H1 (cell line): ENCODE data around the gene SLC26A9. TPM values are rescaled to one million over a fixed set of nuclear protein-coding genes. Genes with fewer than 3 reads are reported as not detected.

Experiments used
- CTCF ChIA-PET: fragments of 300-600 bp; sonication (Branson Sonifier 250); formaldehyde crosslinking; loops from one replicate; lab custom pipeline; 2021; ENCODE audit not compliant: partially characterized antibody; lab: Charles Lee
- POLR2A ChIA-PET: fragments of 300-600 bp; sonication (Branson Sonifier 250); formaldehyde crosslinking; loops from one replicate; lab custom pipeline; 2021; ENCODE audit warnings: inconsistent platforms; ENCODE audit not compliant: partially characterized antibody; lab: Charles Lee
- DNase-seq, 2 experiments: peaks; one replicate each; pipeline versions ENCODE4 v3.0.0 to v3.0.0-alpha.2; 2010 to 2022; ENCODE audit warnings: low spot score in 2 of 2, low read depth in 1 of 2, mixed read lengths in 1 of 2
- FAIRE-seq: peaks from 2 replicates; lab custom pipeline; 2011; peaks lifted over from hg19 to GRCh38; lab: Jason Lieb, UNC
- H2AFZ ChIP-seq: 2 replicates; pipeline ENCODE4 v1.8.1; 2012; ENCODE audit warnings: low read length, inconsistent platforms
- H2AK5ac ChIP-seq: 2 replicates; pipeline ENCODE4 v1.6.1; 2013; ENCODE audit warnings: low read depth, low read length
- H2BK120ac ChIP-seq: replicated peaks from 2 replicates; pipeline ENCODE3; 2013; ENCODE audit warnings: low read depth, low read length, inconsistent platforms
- H2BK12ac ChIP-seq: 2 replicates; pipeline ENCODE4 v1.6.1; 2013; ENCODE audit warnings: low read depth, low read length
- H2BK15ac ChIP-seq: 2 replicates; pipeline ENCODE4 v1.6.1; 2013; ENCODE audit warnings: low read length
- H2BK20ac ChIP-seq: 2 replicates; pipeline ENCODE4 v1.6.1; 2013; ENCODE audit warnings: low read length
- H2BK5ac ChIP-seq: 2 replicates; pipeline ENCODE4 v1.6.1; 2013; ENCODE audit warnings: low read depth, low read length
- H3K14ac ChIP-seq: 2 replicates; pipeline ENCODE4 v1.6.1; 2013; ENCODE audit warnings: inconsistent platforms; ENCODE audit not compliant: insufficient read length
- H3K18ac ChIP-seq: 2 replicates; pipeline ENCODE4 v1.6.1; 2013; ENCODE audit warnings: low read length; ENCODE audit errors: extremely low read depth
- H3K23ac ChIP-seq: 2 replicates; pipeline ENCODE4 v1.6.1; 2013; ENCODE audit warnings: inconsistent platforms; ENCODE audit not compliant: insufficient read length
- H3K23me2 ChIP-seq: 2 replicates; pipeline ENCODE4 v1.6.1; 2013; ENCODE audit warnings: low read depth, low read length
- H3K27ac ChIP-seq: 2 replicates; pipeline ENCODE4 v1.6.1; 2011; ENCODE audit warnings: low read depth, low read length, inconsistent platforms
- H3K27me3 ChIP-seq, 4 experiments: replicated peaks in 1 of 4; 1 replicate in 1 of 4; 2 replicates in 3 of 4; pipeline versions ENCODE4 v1.6.1 to v1.8.1; 2011 to 2013; ENCODE audit warnings: low read length in 3 of 4, mild to moderate bottlenecking in 3 of 4, inconsistent platforms in 2 of 4, mixed read lengths in 2 of 4, moderate library complexity in 1 of 4; ENCODE audit not compliant: control insufficient read depth in 3 of 4, insufficient read depth in 3 of 4; ENCODE audit errors: extremely low read depth in 1 of 4
- H3K36me3 ChIP-seq, 4 experiments: 2 replicates each; pipeline versions ENCODE4 v1.6.1 to v1.8.1; 2011 to 2013; ENCODE audit warnings: mild to moderate bottlenecking in 4 of 4, low read length in 3 of 4, moderate library complexity in 2 of 4, control low read depth in 1 of 4, inconsistent platforms in 1 of 4; ENCODE audit not compliant: insufficient read depth in 4 of 4, control insufficient read depth in 2 of 4
- H3K4ac ChIP-seq: replicated peaks from 2 replicates; pipeline ENCODE3; 2013; ENCODE audit warnings: low read length, low read depth, mixed read lengths, inconsistent platforms; ENCODE audit not compliant: insufficient read length
- H3K4me1 ChIP-seq, 4 experiments: replicated peaks in 1 of 4; 1 replicate in 1 of 4; 2 replicates in 3 of 4; pipeline versions ENCODE4 v1.6.1 to v1.8.1; 2011 to 2013; ENCODE audit warnings: low read length in 3 of 4, inconsistent platforms in 2 of 4, mixed read lengths in 1 of 4; ENCODE audit not compliant: insufficient read depth in 4 of 4, control insufficient read depth in 3 of 4
- H3K4me2 ChIP-seq, 2 experiments: 2 replicates each; pipeline versions ENCODE4 v1.6.1 to v1.8.1; 2011 to 2013; ENCODE audit warnings: low read depth in 2 of 2, low read length in 2 of 2, control low read depth in 1 of 2, inconsistent platforms in 1 of 2, mild to moderate bottlenecking in 1 of 2; ENCODE audit not compliant: insufficient read depth in 1 of 2
- H3K4me3 ChIP-seq, 4 experiments: fragments of 200-600, 300-600 bp in 1 of 4; sonication (generic), shearing (Covaris generic), sonication (Bioruptor Twin) in 1 of 4; 2 replicates each; pipeline versions ENCODE4 v1.5.1 to v1.8.1; 2011 to 2016; ENCODE audit warnings: low read length in 4 of 4, low read depth in 3 of 4, control low read depth in 2 of 4, inconsistent platforms in 2 of 4, mild to moderate bottlenecking in 2 of 4, mixed read lengths in 1 of 4, moderate library complexity in 1 of 4; ENCODE audit not compliant: insufficient read depth in 2 of 4; ENCODE audit errors: extremely low read depth in 1 of 4
- H3K56ac ChIP-seq: replicated peaks from 2 replicates; pipeline ENCODE3; 2013; ENCODE audit warnings: low read depth, mild to moderate bottlenecking, mixed read lengths, low read length, inconsistent platforms; ENCODE audit not compliant: insufficient read length
- H3K79me1 ChIP-seq: 2 replicates; pipeline ENCODE4 v1.6.1; 2013; ENCODE audit warnings: low read depth, low read length, control low read depth
- H3K79me2 ChIP-seq, 2 experiments: 2 replicates each; pipeline versions ENCODE4 v1.6.1 to v1.8.1; 2012 to 2013; ENCODE audit warnings: low read length in 2 of 2, mild to moderate bottlenecking in 2 of 2, inconsistent platforms in 1 of 2; ENCODE audit not compliant: insufficient read depth in 2 of 2, control insufficient read depth in 1 of 2
- H3K9ac ChIP-seq, 4 experiments: replicated peaks in 1 of 4; 1 replicate in 1 of 4; 2 replicates in 3 of 4; pipeline versions ENCODE4 v1.6.1 to v1.8.1; 2011 to 2013; ENCODE audit warnings: low read depth in 3 of 4, low read length in 3 of 4, control low read depth in 2 of 4, mild to moderate bottlenecking in 2 of 4, moderate library complexity in 2 of 4, inconsistent platforms in 1 of 4; ENCODE audit errors: extremely low read depth in 1 of 4
- H3K9me3 ChIP-seq, 2 experiments: 2 replicates each; pipeline versions ENCODE4 v1.6.1 to v1.8.1; 2012 to 2013; ENCODE audit warnings: mild to moderate bottlenecking in 2 of 2, moderate library complexity in 2 of 2, control low read depth in 1 of 2, inconsistent platforms in 1 of 2, low read depth in 1 of 2, low read length in 1 of 2, mixed read lengths in 1 of 2; ENCODE audit not compliant: insufficient read depth in 2 of 2
- H4K20me1 ChIP-seq, 2 experiments: replicated peaks in 1 of 2; 2 replicates each; pipeline versions ENCODE3 to v1.8.1; 2011 to 2013; ENCODE audit warnings: inconsistent platforms in 2 of 2, low read length in 2 of 2, mild to moderate bottlenecking in 1 of 2; ENCODE audit not compliant: insufficient read depth in 2 of 2, control insufficient read depth in 1 of 2
- H4K5ac ChIP-seq: 2 replicates; pipeline ENCODE4 v1.6.1; 2013; ENCODE audit warnings: low read length, low read depth, mixed read lengths, inconsistent platforms; ENCODE audit not compliant: insufficient read length
- H4K8ac ChIP-seq: 2 replicates; pipeline ENCODE4 v1.8.0; 2013; ENCODE audit warnings: mild to moderate bottlenecking, moderate library complexity, low read length, inconsistent platforms; ENCODE audit not compliant: insufficient read depth; ENCODE audit errors: extremely low read depth
- H4K91ac ChIP-seq: replicated peaks from 2 replicates; pipeline ENCODE3; 2013; ENCODE audit warnings: low read length, mixed read lengths, inconsistent platforms; ENCODE audit not compliant: insufficient read length
- CTBP2 ChIP-seq: IDR thresholded peaks from 2 replicates; pipeline ENCODE4 v1.7.0; 2011; ENCODE audit warnings: borderline replicate concordance, mild to moderate bottlenecking, moderate library complexity, mixed read lengths, low read length; ENCODE audit not compliant: insufficient read depth, insufficient read length
- YY1 ChIP-seq: IDR thresholded peaks from 2 replicates; pipeline ENCODE4 v1.6.1; 2011; ENCODE audit warnings: low read depth, mild to moderate bottlenecking, low read length
- WGBS, 2 experiments: shearing (Covaris generic) in 1 of 2; methylation state at CpG; one replicate each; pipeline versions ENCODE4 v1.1.6 to v1.1.7; 2013 to 2015; ENCODE audit warnings: low lambda C conversion rate in 2 of 2, mixed read lengths in 2 of 2, inconsistent platforms in 1 of 2, low coverage in 1 of 2, missing lambda C conversion rate in 1 of 2; ENCODE audit not compliant: insufficient replicate concordance in 2 of 2, insufficient coverage in 1 of 2, insufficient read length in 1 of 2; ENCODE audit errors: extremely low coverage in 1 of 2, missing lambda C conversion rate in 1 of 2; 5-methylcytosine and 5-hydroxymethylcytosine counted together
- polyA plus RNA-seq, 7 experiments: library from polyadenylated mRNA; depleted of rRNA in 3 of 7; stranded (reverse) in 5 of 7; unstranded in 2 of 7; fragments of >200 nt in 5 of 7; fragments of 200-250 nt in 2 of 7; gene quantifications; 1 replicate in 5 of 7; 2 replicates in 1 of 7; 4 replicates in 1 of 7; pipeline versions ENCODE4 v1.2.1 to v1.2.3, GENCODE V29; 2011 to 2013; ENCODE audit warnings: missing spikeins in 2 of 7, mixed read lengths in 2 of 7
- total RNA-seq: library from RNA; stranded (reverse); fragmentation: NEBNext Ultra II Directional; extraction: Animal tissue kit (Norgen Biotek cat#: 25700); gene quantifications from 2 replicates; pipeline ENCODE4 v1.2.1, GENCODE V29; 2021

Gene SLC26A9
- total and polyA plus RNA-seq, 2 of the 8 experiments (the other 6 are each of a cell fraction or from before 2014, with no cell fraction given) = not detected

DNA sequence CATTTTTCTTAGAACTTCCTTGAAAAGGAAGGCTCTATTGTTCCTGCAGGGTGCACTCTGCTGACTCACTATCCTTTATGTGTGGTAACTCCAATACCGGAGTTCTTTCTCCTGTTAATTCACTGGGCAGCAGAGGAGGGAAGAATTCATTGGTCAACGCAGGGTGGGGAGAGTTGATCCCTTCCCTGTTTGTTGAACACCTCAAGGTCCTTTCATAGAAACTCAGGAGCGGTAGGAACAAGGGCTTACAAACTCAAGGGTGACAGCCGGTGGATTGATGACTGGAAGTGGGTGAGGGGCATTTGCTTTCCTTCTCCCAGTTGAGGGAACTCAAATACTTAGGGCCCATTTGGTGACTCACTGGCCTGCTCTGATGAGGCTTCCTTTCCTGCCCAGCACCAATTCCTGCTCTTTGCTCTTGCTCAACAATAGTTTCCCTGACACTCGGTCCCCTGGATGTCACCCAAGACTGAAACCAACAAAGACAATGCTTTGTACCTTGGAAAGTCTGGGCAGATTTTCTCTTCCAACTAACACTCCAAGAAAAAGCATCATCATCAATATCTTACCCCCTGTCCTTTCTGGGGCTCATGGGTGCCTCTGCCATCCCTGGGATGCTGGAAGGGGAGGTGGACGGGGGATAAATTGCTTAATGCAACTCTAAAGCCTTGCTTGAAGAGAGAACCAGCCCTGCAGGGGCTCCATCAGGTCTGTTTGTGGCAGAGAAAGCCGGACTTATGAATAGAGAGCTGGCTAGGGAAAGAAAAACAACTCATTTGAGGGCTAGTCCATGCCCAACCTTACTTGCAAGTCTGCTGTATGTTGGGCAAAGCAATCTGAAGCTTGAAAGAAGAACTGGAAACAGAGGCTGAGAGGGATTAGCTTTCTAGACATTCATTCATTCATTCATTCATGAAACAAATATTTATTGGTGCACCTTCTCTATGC lies 9.3 kb downstream of the SLC26A9 start:
- ChIA-PET POLR2A (no interaction called here), CTCF (interaction anchor here (1.2 to 2.2 kb wide), 8 partner anchors 14 to 175 kb away, joined by 3 to 8 read pairs (median 4); no protein-coding TSS in a partner anchor)
- Histone ChIP-seq H2BK5ac (peak overlapping the region; percentile 47; the same call in 1 of the 2 replicates), H3K27ac (no peak overlapping the region), H3K4ac (no peak overlapping the region), H3K23ac (no peak overlapping the region), H3K9ac (no peak overlapping the region), H3K23me2 (no peaks in the 10 kb centered on the region; the same call in 1 of the 2 replicates), H4K5ac (no peak overlapping the region), H4K8ac (no peak overlapping the region), H2BK15ac (no peak overlapping the region), H2BK20ac (peak overlapping the region; percentile 8; the same call in 1 of the 2 replicates), H3K4me2 (no peak overlapping the region), H3K56ac (no peak overlapping the region), H3K9me3 (no peaks in the 10 kb centered on the region), H3K4me1 (peaks cover 0 to 9% (median 3%) of the 10 kb centered on the region in 4 experiments; a peak in 2 of 7 replicates), H3K79me1 (no peaks in the 10 kb centered on the region), H3K79me2 (no peaks in the 10 kb centered on the region), H3K27me3 (no peaks in the 10 kb centered on the region; a peak in 1 of 7 replicates), H4K20me1 (no peaks in the 10 kb centered on the region), H2AK5ac (no peak overlapping the region), H2BK120ac (no peak overlapping the region), H3K36me3 (no peaks in the 10 kb centered on the region), H4K91ac (no peak overlapping the region), H2BK12ac (peak overlapping the region; percentile 98; the same call in 1 of the 2 replicates), H3K14ac (no peak overlapping the region), H3K18ac (no peak overlapping the region), H2AFZ (peak overlapping the region; percentile 66; the same call in 1 of the 2 replicates), H3K4me3 (no peak overlapping the region)
- FAIRE-seq = no peak
- 0 out of 2 replicates have a peak, but pooled peaks have one; percentile 23 for TF ChIP-seq YY1
- TF ChIP-seq CTBP2 = no peak
- no peak for DNase-seq
- WGBS, 2 experiments = 74% methylated on average over 7 of the region's 7 CpGs; no CpG with 5 or more reads in 1 of the 2 experiments
